GM18951 (cell line): ENCODE measurements around the gene MANEAL.

ENCODE experiments used
- POLR2A ChIP-seq: IDR thresholded peaks from 4 replicates; pipeline ENCODE4 v1.6.1; 2011; ENCODE audit warnings: mild to moderate bottlenecking; ENCODE audit not compliant: insufficient read length, insufficient read depth; ENCODE audit errors: extremely low read depth
- in situ Hi-C: fragments of 300-500 bp; cut with MboI; formaldehyde crosslinking; loops from one replicate; pipeline ENCODE4 v1.12.0; 2022; ENCODE audit warnings: low sequenced_read_pairs, mixed read lengths, inconsistent platforms; ENCODE audit not compliant: unreplicated experiment

The MANEAL gene

GRCh38 chr1:37822906-37823815 lies 29.5 kb downstream of the MANEAL start:
- TF ChIP-seq POLR2A = no peak
- in situ Hi-C loops = no loop called here

GRCh38 chr1:37824001-37824400 lies 30.4 kb downstream of the MANEAL start:
- in situ Hi-C loops = no loop called here
- no peak for TF ChIP-seq POLR2A

GRCh38 chr1:37825506-37825905 lies 31.9 kb downstream of the MANEAL start:
- in situ Hi-C loops = no loop called here
- no peak for TF ChIP-seq POLR2A

DNA sequence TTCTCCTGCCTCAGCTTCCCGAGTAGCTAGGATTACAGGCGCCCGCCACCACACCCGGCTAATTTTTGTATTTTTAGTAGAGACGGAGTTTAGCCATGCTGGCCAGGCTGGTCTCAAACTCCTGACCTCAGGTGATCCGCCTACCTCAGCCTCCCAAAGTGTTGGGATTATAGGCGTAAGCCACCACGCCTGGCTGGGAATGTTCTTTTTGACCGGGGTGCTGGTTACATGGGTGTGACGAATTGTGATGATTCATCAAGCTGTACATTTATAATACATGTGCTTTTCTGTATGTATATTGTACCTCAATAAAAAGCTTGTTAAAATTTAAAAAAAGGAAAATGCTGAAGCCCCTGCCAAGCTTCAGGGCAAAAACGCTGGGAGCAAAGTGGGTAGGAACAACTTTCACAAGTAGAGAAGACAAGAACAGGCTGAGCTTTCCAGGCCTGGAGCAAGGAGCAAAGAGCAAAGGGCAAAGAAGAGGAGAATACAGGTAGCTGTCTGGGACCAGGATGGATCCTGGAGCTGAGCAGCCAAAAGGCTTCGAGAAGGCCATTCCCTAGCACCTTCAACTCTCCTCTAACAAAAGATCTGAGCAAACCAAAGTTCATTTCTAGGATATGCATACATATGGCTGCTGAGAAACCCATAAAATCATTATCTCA lies 34.9 kb downstream of the MANEAL start:
- no peak for TF ChIP-seq POLR2A
- in situ Hi-C loops = no loop called here

- no peak for TF ChIP-seq POLR2A
- in situ Hi-C loops = no loop called here
Observed at GRCh38 chr1:37831109-37831508, 37.5 kb downstream of the MANEAL start.

GRCh38 chr1:37831809-37832208 lies 38.2 kb downstream of the MANEAL start:
- no peak for TF ChIP-seq POLR2A
- in situ Hi-C loops = no loop called here

- in situ Hi-C loops = no loop called here
- no peak for TF ChIP-seq POLR2A
Observed at GRCh38 chr1:37836788-37837187, 43.1 kb downstream of the MANEAL start.

DNA sequence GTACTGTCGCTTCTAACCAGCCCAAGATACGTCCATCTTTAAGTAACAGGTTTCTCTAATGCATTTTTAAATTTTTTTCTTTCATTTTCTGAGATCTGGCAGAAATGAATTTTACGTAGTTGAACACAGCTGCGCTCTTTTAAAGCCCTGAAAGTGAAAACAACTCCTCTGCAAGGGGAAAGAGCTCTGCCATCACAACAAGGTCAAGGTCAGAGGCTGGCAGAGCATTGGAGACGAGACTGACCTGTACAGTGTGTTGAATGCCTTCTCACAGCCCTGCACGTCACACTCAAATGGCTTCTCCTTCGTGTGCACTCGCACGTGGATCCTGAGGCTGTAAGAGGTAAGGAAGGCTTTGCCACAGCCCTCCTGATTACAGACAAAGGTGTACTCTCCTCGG lies 46.0 kb downstream of the MANEAL start:
- in situ Hi-C loops = no loop called here
- TF ChIP-seq POLR2A = no peak

- no peak for TF ChIP-seq POLR2A
- in situ Hi-C loops = no loop called here
Observed at GRCh38 chr1:37840711-37841110, 47.1 kb downstream of the MANEAL start.

- TF ChIP-seq POLR2A = no peak
- in situ Hi-C loops = no loop called here
Observed at GRCh38 chr1:37841652-37842051, 48.0 kb downstream of the MANEAL start.

GRCh38 chr1:37844536-37844935 lies 50.9 kb downstream of the MANEAL start:
- TF ChIP-seq POLR2A = no peak
- in situ Hi-C loops = no loop called here

GRCh38 chr1:37845049-37845646 lies 51.5 kb downstream of the MANEAL start:
- TF ChIP-seq POLR2A = no peak
- in situ Hi-C loops = no loop called here

DNA sequence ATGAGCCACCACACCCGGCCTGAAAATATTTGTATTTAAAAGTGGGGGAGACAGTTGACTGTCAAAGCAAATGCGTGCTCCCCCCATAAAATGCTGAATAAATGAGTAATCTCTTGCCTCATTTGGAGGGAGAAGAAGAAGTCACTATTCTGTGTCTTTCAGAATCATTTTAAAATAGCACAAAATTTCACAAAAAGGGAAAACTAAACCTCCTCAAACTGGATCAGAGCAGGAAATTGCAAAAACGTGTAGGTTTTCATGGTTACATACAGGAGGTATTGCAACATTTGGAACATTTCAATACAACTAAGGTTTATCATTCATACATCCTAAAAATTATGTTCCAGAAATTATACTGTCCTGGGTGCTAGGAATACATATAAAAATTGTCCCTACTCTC lies 52.1 kb downstream of the MANEAL start:
- TF ChIP-seq POLR2A = no peak
- in situ Hi-C loops = no loop called here

- TF ChIP-seq POLR2A = no peak
- in situ Hi-C loops = no loop called here
Observed at GRCh38 chr1:37846647-37847339, 53.1 kb downstream of the MANEAL start.

- no peak for TF ChIP-seq POLR2A
- in situ Hi-C loops = no loop called here
Observed at GRCh38 chr1:37849480-37849879, 55.8 kb downstream of the MANEAL start.
